HL-60 (cell line): ENCODE measurements around the gene TMEM165.

Experiments
- GABPA ChIP-seq: IDR thresholded peaks from 2 replicates; pipeline ENCODE4 v1.6.1; 2012; ENCODE audit warnings: low read depth
- POLR2AphosphoS5 ChIP-seq: IDR thresholded peaks from 2 replicates; pipeline ENCODE4 v1.6.1; 2012; ENCODE audit warnings: low read depth
- TF ChIP-seq, protein P1 (sequence below): IDR thresholded peaks from one replicate; pipeline ENCODE4 v1.5.1; 2011; ENCODE audit warnings: low read length, control low read depth, inconsistent platforms; ENCODE audit not compliant: insufficient read depth
- TF ChIP-seq, protein P2 (sequence below): IDR thresholded peaks from 2 replicates; pipeline ENCODE4 v1.6.1; 2012; ENCODE audit warnings: low read depth; ENCODE audit not compliant: insufficient replicate concordance

- TF ChIP-seq POLR2AphosphoS5: no peak
- TF ChIP-seq, protein P1, sequence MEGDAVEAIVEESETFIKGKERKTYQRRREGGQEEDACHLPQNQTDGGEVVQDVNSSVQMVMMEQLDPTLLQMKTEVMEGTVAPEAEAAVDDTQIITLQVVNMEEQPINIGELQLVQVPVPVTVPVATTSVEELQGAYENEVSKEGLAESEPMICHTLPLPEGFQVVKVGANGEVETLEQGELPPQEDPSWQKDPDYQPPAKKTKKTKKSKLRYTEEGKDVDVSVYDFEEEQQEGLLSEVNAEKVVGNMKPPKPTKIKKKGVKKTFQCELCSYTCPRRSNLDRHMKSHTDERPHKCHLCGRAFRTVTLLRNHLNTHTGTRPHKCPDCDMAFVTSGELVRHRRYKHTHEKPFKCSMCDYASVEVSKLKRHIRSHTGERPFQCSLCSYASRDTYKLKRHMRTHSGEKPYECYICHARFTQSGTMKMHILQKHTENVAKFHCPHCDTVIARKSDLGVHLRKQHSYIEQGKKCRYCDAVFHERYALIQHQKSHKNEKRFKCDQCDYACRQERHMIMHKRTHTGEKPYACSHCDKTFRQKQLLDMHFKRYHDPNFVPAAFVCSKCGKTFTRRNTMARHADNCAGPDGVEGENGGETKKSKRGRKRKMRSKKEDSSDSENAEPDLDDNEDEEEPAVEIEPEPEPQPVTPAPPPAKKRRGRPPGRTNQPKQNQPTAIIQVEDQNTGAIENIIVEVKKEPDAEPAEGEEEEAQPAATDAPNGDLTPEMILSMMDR: no peak
- TF ChIP-seq, protein P2, sequence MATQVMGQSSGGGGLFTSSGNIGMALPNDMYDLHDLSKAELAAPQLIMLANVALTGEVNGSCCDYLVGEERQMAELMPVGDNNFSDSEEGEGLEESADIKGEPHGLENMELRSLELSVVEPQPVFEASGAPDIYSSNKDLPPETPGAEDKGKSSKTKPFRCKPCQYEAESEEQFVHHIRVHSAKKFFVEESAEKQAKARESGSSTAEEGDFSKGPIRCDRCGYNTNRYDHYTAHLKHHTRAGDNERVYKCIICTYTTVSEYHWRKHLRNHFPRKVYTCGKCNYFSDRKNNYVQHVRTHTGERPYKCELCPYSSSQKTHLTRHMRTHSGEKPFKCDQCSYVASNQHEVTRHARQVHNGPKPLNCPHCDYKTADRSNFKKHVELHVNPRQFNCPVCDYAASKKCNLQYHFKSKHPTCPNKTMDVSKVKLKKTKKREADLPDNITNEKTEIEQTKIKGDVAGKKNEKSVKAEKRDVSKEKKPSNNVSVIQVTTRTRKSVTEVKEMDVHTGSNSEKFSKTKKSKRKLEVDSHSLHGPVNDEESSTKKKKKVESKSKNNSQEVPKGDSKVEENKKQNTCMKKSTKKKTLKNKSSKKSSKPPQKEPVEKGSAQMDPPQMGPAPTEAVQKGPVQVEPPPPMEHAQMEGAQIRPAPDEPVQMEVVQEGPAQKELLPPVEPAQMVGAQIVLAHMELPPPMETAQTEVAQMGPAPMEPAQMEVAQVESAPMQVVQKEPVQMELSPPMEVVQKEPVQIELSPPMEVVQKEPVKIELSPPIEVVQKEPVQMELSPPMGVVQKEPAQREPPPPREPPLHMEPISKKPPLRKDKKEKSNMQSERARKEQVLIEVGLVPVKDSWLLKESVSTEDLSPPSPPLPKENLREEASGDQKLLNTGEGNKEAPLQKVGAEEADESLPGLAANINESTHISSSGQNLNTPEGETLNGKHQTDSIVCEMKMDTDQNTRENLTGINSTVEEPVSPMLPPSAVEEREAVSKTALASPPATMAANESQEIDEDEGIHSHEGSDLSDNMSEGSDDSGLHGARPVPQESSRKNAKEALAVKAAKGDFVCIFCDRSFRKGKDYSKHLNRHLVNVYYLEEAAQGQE: no peak
- no peak for TF ChIP-seq GABPA
Measured at GRCh38 chr4:55469979-55470378, 74.2 kb downstream of the TMEM165 start.
